Tibial nerve (tissue), 4 donors: ENCODE results near the gene ABO. TPM values are rescaled to one million over a fixed set of nuclear protein-coding genes. Genes with fewer than 3 reads are reported as not detected.

ENCODE experiments used
- DNase-seq, 2 donors: peaks; one replicate each; pipeline ENCODE4 v3.0.0-alpha.2; 2019; ENCODE audit warnings: low spot score in 2 of 2
- H3K27ac ChIP-seq, 4 donors: fragments of 200-600 bp; sonication (generic) in 3 of 4; one replicate each; pipeline ENCODE4 v1.5.1; 2017 to 2019; ENCODE audit warnings: mild to moderate bottlenecking in 1 of 4
- H3K27me3 ChIP-seq, 2 donors: fragments of 200-600 bp; sonication (generic) in 1 of 2; one replicate each; pipeline versions ENCODE4 v1.5.1 to v1.6.0; 2017 to 2019
- H3K36me3 ChIP-seq, 3 donors: fragments of 200-600 bp; sonication (generic); one replicate each; pipeline ENCODE4 v1.5.1; 2018 to 2019
- H3K4me1 ChIP-seq, 4 donors: fragments of 200-600 bp; sonication (generic) in 3 of 4; one replicate each; pipeline ENCODE4 v1.5.1; 2017 to 2019
- H3K4me3 ChIP-seq, 4 donors: fragments of 200-600 bp; sonication (generic) in 3 of 4; one replicate each; pipeline ENCODE4 v1.5.1; 2017 to 2019; ENCODE audit warnings: mild to moderate bottlenecking in 1 of 4, moderate library complexity in 1 of 4
- H3K9me3 ChIP-seq, 4 donors: fragments of 200-600 bp; sonication (generic) in 3 of 4; one replicate each; pipeline ENCODE4 v1.5.1; 2017 to 2019
- CTCF ChIP-seq, 5 experiments: fragments of 200-600 bp in 3 of 5; fragments of 450-650 bp in 2 of 5; sonication (generic) in 3 of 5; IDR thresholded peaks; one replicate each; pipeline ENCODE4 v1.5.1; 2016 to 2019; ENCODE audit warnings: antibody characterized with exemption in 5 of 5, mild to moderate bottlenecking in 3 of 5, moderate library complexity in 2 of 5
- EP300 ChIP-seq, 2 donors: sonication (generic); formaldehyde crosslinking; IDR thresholded peaks; one replicate each; pipeline ENCODE4 v1.6.1; 2017; ENCODE audit warnings: antibody characterized with exemption in 2 of 2, mild to moderate bottlenecking in 1 of 2
- POLR2A ChIP-seq, 2 donors: fragments of 450-650 bp; IDR thresholded peaks; one replicate each; pipeline ENCODE4 v1.6.1; 2017; ENCODE audit warnings: antibody characterized with exemption in 2 of 2, mild to moderate bottlenecking in 2 of 2, moderate library complexity in 2 of 2
- WGBS, 2 donors: methylation state at CpG; one replicate each; pipeline ENCODE4 v1.1.5; 2018; 5-methylcytosine and 5-hydroxymethylcytosine counted together
- total RNA-seq, 4 donors: library from RNA; depleted of rRNA; stranded (reverse); fragments of >200 nt; gene quantifications; one replicate each; pipeline ENCODE4 v1.1.0, GENCODE V29; 2016

ABO gene
- total RNA-seq, 4 donors from 2014 or later, result 4.8 to 25.5 (median 8.9) TPM

GRCh38 chr9:133277467-133277866, 2.5 kb upstream of the ABO start:
- TF ChIP-seq POLR2A (IDR thresholded peaks at IDR 0.05) (no peak), EP300 (IDR thresholded peaks at IDR 0.05) (no peak), CTCF (IDR thresholded peaks at IDR 0.05) (no peak)
- Histone ChIP-seq H3K27ac (no peak overlapping the region), H3K36me3 (no peaks in the 10 kb centered on the region), H3K4me1 (peaks cover 0 to 9% (median 0%) of the 10 kb centered on the region in 4 donors), H3K4me3 (no peak overlapping the region), H3K27me3 (peaks cover 0 to 30% of the 10 kb centered on the region in 2 donors), H3K9me3 (peaks cover 0 to 7% (median 0%) of the 10 kb centered on the region in 4 donors)
- no peak for DNase-seq
- WGBS, 2 donors, result 87 to 94% methylated on average over 3 to 4 of the region's 4 CpGs

GRCh38 chr9:133276923-133277322, 1.9 kb upstream of the ABO start:
- 79 to 85% methylated on average over 9 of the region's 9 CpGs for WGBS, 2 donors
- DNase-seq, result no peak
- no peak overlapping the region for H3K4me3 ChIP-seq
- peaks cover 0 to 9% (median 0%) of the 10 kb centered on the region in 4 donors for H3K4me1 ChIP-seq
- H3K9me3 ChIP-seq, result peaks cover 0 to 7% (median 0%) of the 10 kb centered on the region in 4 donors
- no peaks in the 10 kb centered on the region for H3K36me3 ChIP-seq
- H3K27me3 ChIP-seq, result peaks cover 0 to 30% of the 10 kb centered on the region in 2 donors
- TF ChIP-seq EP300 (IDR thresholded peaks at IDR 0.05), result no peak
- no peak for TF ChIP-seq POLR2A (IDR thresholded peaks at IDR 0.05)
- TF ChIP-seq CTCF (IDR thresholded peaks at IDR 0.05), result no peak
- H3K27ac ChIP-seq, result no peak overlapping the region

- Histone ChIP-seq H3K36me3 (no peaks in the 10 kb centered on the region), H3K4me3 (peak overlapping the region; percentile 47 to 66 (median 50)), H3K27me3 (peaks cover 0 to 30% of the 10 kb centered on the region in 2 donors), H3K9me3 (peaks cover 0 to 7% (median 0%) of the 10 kb centered on the region in 4 donors), H3K27ac (peak overlapping the region; percentile 81 to 90 (median 85)), H3K4me1 (peaks cover 0 to 9% (median 0%) of the 10 kb centered on the region in 4 donors)
- no peak for DNase-seq
- TF ChIP-seq CTCF (IDR thresholded peaks at IDR 0.05) (no peak), EP300 (IDR thresholded peaks at IDR 0.05) (no peak), POLR2A (IDR thresholded peaks at IDR 0.05) (no peak)
- 56 to 61% methylated on average over 31 to 33 of the region's 33 CpGs for WGBS, 2 donors
Observed at GRCh38 chr9:133276001-133276884, 1.2 kb upstream of the ABO start.

GRCh38 chr9:133274236-133275104, 531 bp downstream of the ABO start:
- 32 to 33% methylated on average over 37 to 42 of the region's 60 CpGs for WGBS, 2 donors
- Histone ChIP-seq H3K9me3 (peaks cover 0 to 7% (median 0%) of the 10 kb centered on the region in 4 donors), H3K27ac (peak overlapping the region; percentile 81 to 90 (median 85)), H3K36me3 (no peaks in the 10 kb centered on the region), H3K4me1 (peaks cover 0 to 9% (median 0%) of the 10 kb centered on the region in 4 donors), H3K27me3 (peaks cover 0 to 30% of the 10 kb centered on the region in 2 donors), H3K4me3 (peak overlapping the region; percentile 25 to 66 (median 48))
- no peak for TF ChIP-seq CTCF (IDR thresholded peaks at IDR 0.05)
- DNase-seq, result no peak
